Measurements from ENCODE around the gene GGTLC2.
"Not testable (repeated sequence)": the region's sequence is repeated elsewhere in the genome, so short reads cannot be mapped to it uniquely, and the experiment has no call there.

GGTLC2 gene

GRCh38 chr22:22638313-22638712 is 6.1 kb upstream of the GGTLC2 start:
- not testable (repeated sequence) for DNase-seq (ENCODE audit: low read depth)

- not testable (repeated sequence) for DNase-seq (ENCODE audit: low read depth)
Observed at GRCh38 chr22:22642255-22642654, 2.2 kb upstream of the GGTLC2 start.

- DNase-seq (ENCODE audit: low read depth) = not testable (repeated sequence)
Observed at GRCh38 chr22:22645969-22646368, 1.6 kb downstream of the GGTLC2 start.

GRCh38 chr22:22647952-22648351 is 3.5 kb downstream of the GGTLC2 start:
- not testable (repeated sequence) for DNase-seq (ENCODE audit: low read depth)

- DNase-seq (ENCODE audit: low read depth) = not testable (repeated sequence)
Observed at GRCh38 chr22:22648863-22649536, 4.6 kb downstream of the GGTLC2 start.

GRCh38 chr22:22649761-22650160 is 5.3 kb downstream of the GGTLC2 start:
- not testable (repeated sequence) for DNase-seq (ENCODE audit: low read depth)

GRCh38 chr22:22650398-22650797 is 6.0 kb downstream of the GGTLC2 start:
- not testable (repeated sequence) for DNase-seq (ENCODE audit: low read depth)

GRCh38 chr22:22650803-22651515 is 6.5 kb downstream of the GGTLC2 start:
- DNase-seq (ENCODE audit: low read depth) = not testable (repeated sequence)

- not testable (repeated sequence) for DNase-seq (ENCODE audit: low read depth)
Observed at GRCh38 chr22:22651593-22651992, 7.2 kb downstream of the GGTLC2 start.

GRCh38 chr22:22652102-22652501 is 7.7 kb downstream of the GGTLC2 start:
- DNase-seq (ENCODE audit: low read depth) = not testable (repeated sequence)

- not testable (repeated sequence) for DNase-seq (ENCODE audit: low read depth)
Observed at GRCh38 chr22:22652573-22652972, 8.2 kb downstream of the GGTLC2 start.

GRCh38 chr22:22653677-22654381 is 9.4 kb downstream of the GGTLC2 start:
- not testable (repeated sequence) for DNase-seq (ENCODE audit: low read depth)

- no peak for DNase-seq (ENCODE audit: low read depth)
Observed at GRCh38 chr22:22655452-22656290, 11.3 kb downstream of the GGTLC2 start.

GRCh38 chr22:22657712-22658111 is 13.3 kb downstream of the GGTLC2 start:
- no peak for DNase-seq (ENCODE audit: low read depth)

- no peak for DNase-seq (ENCODE audit: low read depth)
Observed at GRCh38 chr22:22661275-22661674, 16.9 kb downstream of the GGTLC2 start.

- no peak for DNase-seq (ENCODE audit: low read depth)
Observed at GRCh38 chr22:22662095-22662494, 17.7 kb downstream of the GGTLC2 start.

GRCh38 chr22:22663861-22664800 is 19.7 kb downstream of the GGTLC2 start:
- no peak for DNase-seq (ENCODE audit: low read depth)

- no peak for DNase-seq (ENCODE audit: low read depth)
Observed at GRCh38 chr22:22666307-22667091, 22.1 kb downstream of the GGTLC2 start.

- no peak for DNase-seq (ENCODE audit: low read depth)
Observed at GRCh38 chr22:22667966-22668880, 23.8 kb downstream of the GGTLC2 start.

Measured in activated gamma-delta T cell treated with anti-CD3 and anti-CD28 coated beads, Interleukin-2, amount 50 U/mL, for 16 hours (primary cell).